Esophagus squamous epithelium (tissue), 5 donors: ENCODE measurements around the gene ZMIZ1. TPM values are rescaled to one million over a fixed set of nuclear protein-coding genes. Genes with fewer than 3 reads are reported as not detected.

Experiments
- DNase-seq: peaks from one replicate; lab custom pipeline; 2025; lab: John Stamatoyannopoulos, UW
- H3K27ac ChIP-seq, 4 donors: fragments of 200-600 bp; sonication (generic); one replicate each; pipeline ENCODE4 v1.5.1; 2016 to 2019; ENCODE audit warnings: mild to moderate bottlenecking in 1 of 4
- H3K27me3 ChIP-seq, 4 donors: fragments of 200-600 bp; sonication (generic); 1 replicate in 3 of 4; 2 replicates in 1 of 4; pipeline versions ENCODE4 v1.5.1 to v1.6.0; 2017 to 2021; ENCODE audit warnings: antibody characterized with exemption in 1 of 4
- H3K36me3 ChIP-seq, 3 donors: fragments of 200-600 bp; sonication (generic); one replicate each; pipeline ENCODE4 v1.5.1; 2016 to 2019
- H3K4me1 ChIP-seq, 3 donors: fragments of 200-600 bp; sonication (generic); one replicate each; pipeline ENCODE4 v1.5.1; 2017 to 2019
- H3K4me3 ChIP-seq, 4 donors: fragments of 200-600 bp; sonication (generic); 1 replicate in 3 of 4; 2 replicates in 1 of 4; pipeline ENCODE4 v1.5.1; 2016 to 2019; ENCODE audit warnings: mild to moderate bottlenecking in 2 of 4, moderate library complexity in 1 of 4
- H3K9me3 ChIP-seq, 3 donors: fragments of 200-600 bp; sonication (generic); one replicate each; pipeline ENCODE4 v1.5.1; 2016 to 2019
- POLR2A ChIP-seq, 4 donors: fragments of 450-650 bp; IDR thresholded peaks; one replicate each; pipeline ENCODE4 v1.6.1; 2017; ENCODE audit warnings: antibody characterized with exemption in 4 of 4, mild to moderate bottlenecking in 4 of 4, moderate library complexity in 3 of 4
- WGBS, 2 donors: methylation state at CpG; one replicate each; pipeline ENCODE4 v1.1.5; 2018; 5-methylcytosine and 5-hydroxymethylcytosine counted together
- intact Hi-C: fragments of 100-400 bp; cut with DNase I; formaldehyde crosslinking; loops from one replicate; pipeline ENCODE4 v1.15.0; 2022
- total RNA-seq, 4 donors: library from RNA; depleted of rRNA; stranded (reverse); fragments of >200 nt; gene quantifications; one replicate each; pipeline ENCODE4 v1.1.0, GENCODE V29; 2016
- TF ChIP-seq, protein P1 (sequence below), 6 experiments: fragments of 450-650 bp in 4 of 6; fragments of 200-600 bp in 2 of 6; sonication (generic) in 2 of 6; IDR thresholded peaks; one replicate each; pipeline ENCODE4 v1.5.1; 2016 to 2019; ENCODE audit warnings: antibody characterized with exemption in 6 of 6, mild to moderate bottlenecking in 4 of 6, moderate library complexity in 4 of 6
- donor health status: DM: yes; HTN: yes; CAD: no.

ZMIZ1 gene
- total RNA-seq, 4 donors from 2014 or later = 28.2 to 79.5 (median 40.4) TPM

GRCh38 chr10:79195091-79195923 is 126.5 kb downstream of the ZMIZ1 start:
- DNase-seq = peak; percentile 37
- WGBS, 2 donors = 3 to 38% methylated on average over 2 to 7 of the region's 22 CpGs

GRCh38 chr10:79196470-79197461 is 128.0 kb downstream of the ZMIZ1 start:
- Histone ChIP-seq H3K27me3 (no peaks in the 10 kb centered on the region), H3K4me1 (peaks cover 4 to 46% (median 21%) of the 10 kb centered on the region in 3 donors), H3K27ac (peak overlapping the region in 3 of 4 donors; percentile 18 to 60 (median 35)), H3K4me3 (no peak overlapping the region), H3K36me3 (peaks cover 6 to 76% (median 7%) of the 10 kb centered on the region in 3 donors), H3K9me3 (peaks cover 0 to under 1% (median 0%) of the 10 kb centered on the region in 3 donors)
- 42 to 56% methylated on average over 3 to 4 of the region's 18 CpGs for WGBS, 2 donors
- TF ChIP-seq POLR2A (IDR thresholded peaks at IDR 0.05) = no peak
- TF ChIP-seq, protein P1, sequence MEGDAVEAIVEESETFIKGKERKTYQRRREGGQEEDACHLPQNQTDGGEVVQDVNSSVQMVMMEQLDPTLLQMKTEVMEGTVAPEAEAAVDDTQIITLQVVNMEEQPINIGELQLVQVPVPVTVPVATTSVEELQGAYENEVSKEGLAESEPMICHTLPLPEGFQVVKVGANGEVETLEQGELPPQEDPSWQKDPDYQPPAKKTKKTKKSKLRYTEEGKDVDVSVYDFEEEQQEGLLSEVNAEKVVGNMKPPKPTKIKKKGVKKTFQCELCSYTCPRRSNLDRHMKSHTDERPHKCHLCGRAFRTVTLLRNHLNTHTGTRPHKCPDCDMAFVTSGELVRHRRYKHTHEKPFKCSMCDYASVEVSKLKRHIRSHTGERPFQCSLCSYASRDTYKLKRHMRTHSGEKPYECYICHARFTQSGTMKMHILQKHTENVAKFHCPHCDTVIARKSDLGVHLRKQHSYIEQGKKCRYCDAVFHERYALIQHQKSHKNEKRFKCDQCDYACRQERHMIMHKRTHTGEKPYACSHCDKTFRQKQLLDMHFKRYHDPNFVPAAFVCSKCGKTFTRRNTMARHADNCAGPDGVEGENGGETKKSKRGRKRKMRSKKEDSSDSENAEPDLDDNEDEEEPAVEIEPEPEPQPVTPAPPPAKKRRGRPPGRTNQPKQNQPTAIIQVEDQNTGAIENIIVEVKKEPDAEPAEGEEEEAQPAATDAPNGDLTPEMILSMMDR (IDR thresholded peaks at IDR 0.05) = peak; percentile 84 to 91 (median 89)
- DNase-seq = no peak
- intact Hi-C loops = loop anchor here (5.0 kb wide), 1 partner anchor 129 kb away; the partner anchor contains the start of gene ZMIZ1

More at GRCh38 chr10:79195091-79195923, 126.5 kb downstream of the ZMIZ1 start:
- H3K27me3 ChIP-seq = no peaks in the 10 kb centered on the region
- no peak overlapping the region for H3K4me3 ChIP-seq
- H3K27ac ChIP-seq = peak overlapping the region; percentile 17 to 71 (median 64)
- intact Hi-C loops = loop anchor here (5.0 kb wide), 1 partner anchor 128 kb away; the partner anchor contains the start of gene ZMIZ1
- TF ChIP-seq, protein P1 (IDR thresholded peaks at IDR 0.05) = peak; percentile 90 to 98 (median 94)
- TF ChIP-seq POLR2A (IDR thresholded peaks at IDR 0.05) = no peak
- peaks cover 0 to 6% (median 0%) of the 10 kb centered on the region in 3 donors for H3K9me3 ChIP-seq
- peaks cover 0 to 74% (median 0%) of the 10 kb centered on the region in 3 donors for H3K36me3 ChIP-seq
- H3K4me1 ChIP-seq = peaks cover 8 to 60% (median 31%) of the 10 kb centered on the region in 3 donors

DNA sequence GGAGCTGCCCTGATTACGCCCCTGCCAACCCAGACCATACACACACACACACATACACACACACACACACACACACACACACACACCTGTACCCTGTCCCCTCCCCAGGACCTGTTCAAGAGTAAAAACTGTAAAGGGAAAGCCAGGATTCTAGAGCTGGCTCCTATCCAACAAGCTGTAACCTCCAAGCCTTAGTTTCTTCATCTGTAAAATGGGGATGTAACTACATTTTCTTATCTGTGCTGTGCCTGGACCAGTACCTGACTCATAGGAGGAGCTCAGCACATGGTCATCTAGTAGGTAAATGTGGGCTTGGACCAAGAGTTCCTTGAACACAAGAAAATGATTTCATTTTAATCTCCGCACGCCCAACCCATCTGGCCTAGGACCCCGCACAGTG is 128.8 kb downstream of the ZMIZ1 start:
- 90 to 100% methylated on average over 3 of the region's 4 CpGs for WGBS, 2 donors
- Histone ChIP-seq H3K27ac (no peak overlapping the region), H3K4me3 (no peak overlapping the region), H3K9me3 (no peaks in the 10 kb centered on the region), H3K36me3 (peaks cover 8 to 79% (median 11%) of the 10 kb centered on the region in 3 donors), H3K4me1 (peaks cover 4 to 43% (median 14%) of the 10 kb centered on the region in 3 donors), H3K27me3 (no peaks in the 10 kb centered on the region)
- intact Hi-C loops = loop anchor here (5.0 kb wide), 1 partner anchor 130 kb away; the partner anchor contains the start of gene ZMIZ1
- TF ChIP-seq, protein P1 (IDR thresholded peaks at IDR 0.05) = no peak
- DNase-seq = no peak

DNA sequence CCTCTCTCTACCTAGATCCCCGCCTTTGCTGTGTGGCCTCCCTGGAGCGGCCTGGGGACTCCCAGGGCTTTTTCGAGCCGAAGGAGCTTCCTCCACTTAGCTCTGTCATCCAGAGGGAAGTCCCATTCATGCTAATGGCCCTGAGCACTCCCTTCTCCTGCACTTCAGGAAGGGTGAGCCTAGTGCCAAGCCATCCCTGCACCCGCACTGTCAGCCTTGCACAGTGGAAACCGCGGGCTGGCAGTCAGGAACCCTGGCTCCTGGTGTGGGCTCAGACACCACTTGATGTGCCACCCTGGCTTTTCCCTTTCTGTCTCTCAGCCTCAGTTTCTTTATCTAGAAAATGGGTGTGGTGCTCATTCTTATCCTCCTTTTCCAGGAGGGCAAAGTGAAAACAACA is 131.6 kb downstream of the ZMIZ1 start:
- H3K27ac ChIP-seq = no peak overlapping the region
- TF ChIP-seq, protein P1 (IDR thresholded peaks at IDR 0.05) = no peak
- no peak for TF ChIP-seq POLR2A (IDR thresholded peaks at IDR 0.05)
- intact Hi-C loops = no loop called here
- no peak overlapping the region for H3K4me3 ChIP-seq
- 87 to 93% methylated on average over 3 of the region's 7 CpGs for WGBS, 2 donors
- DNase-seq = no peak
- no peaks in the 10 kb centered on the region for H3K27me3 ChIP-seq
- H3K36me3 ChIP-seq = peaks cover 27 to 93% (median 35%) of the 10 kb centered on the region in 3 donors
- peaks cover 0 to 39% (median under 1%) of the 10 kb centered on the region in 3 donors for H3K4me1 ChIP-seq
- no peaks in the 10 kb centered on the region for H3K9me3 ChIP-seq
